DOHH2 (cell line): ENCODE data around the gene CNTN2.

Source experiments
- H3F3A ChIP-seq: fragments of 200-600 bp; sonication (generic), shearing (Covaris generic); 2 replicates; pipeline ENCODE4 v1.6.0; 2016; ENCODE audit warnings: antibody characterized with exemption, mild to moderate bottlenecking; ENCODE audit not compliant: control insufficient read depth, insufficient read depth
- H3K27ac ChIP-seq: fragments of 200-600 bp; sonication (generic); 2 replicates; pipeline ENCODE4 v1.5.1; 2014; ENCODE audit warnings: low read depth, mild to moderate bottlenecking, low read length, moderate library complexity
- H3K27me3 ChIP-seq: fragments of 200-600 bp; sonication (generic); 2 replicates; pipeline ENCODE4 v1.6.1; 2014; ENCODE audit warnings: mild to moderate bottlenecking, low read length, mixed read lengths; ENCODE audit not compliant: control insufficient read depth
- H3K36me3 ChIP-seq: fragments of 200-600 bp; sonication (generic); 2 replicates; pipeline ENCODE4 v1.6.1; 2014; ENCODE audit warnings: mild to moderate bottlenecking, low read length, moderate library complexity, mixed read lengths; ENCODE audit not compliant: control insufficient read depth
- H3K4me1 ChIP-seq: fragments of 200-600 bp; sonication (generic); 2 replicates; pipeline ENCODE4 v1.6.1; 2014; ENCODE audit warnings: mild to moderate bottlenecking, low read length, mixed read lengths; ENCODE audit not compliant: control insufficient read depth
- H3K4me2 ChIP-seq: fragments of 200-600 bp; sonication (generic); 2 replicates; pipeline ENCODE4 v1.6.0; 2014; ENCODE audit warnings: mild to moderate bottlenecking, low read length, moderate library complexity
- H3K4me3 ChIP-seq: fragments of 200-600 bp; sonication (generic); 2 replicates; pipeline ENCODE4 v1.5.1; 2014; ENCODE audit warnings: mild to moderate bottlenecking, low read length, mixed read lengths
- H3K79me2 ChIP-seq: fragments of 200-600 bp; sonication (generic); 2 replicates; pipeline ENCODE4 v1.6.1; 2014; ENCODE audit warnings: mild to moderate bottlenecking, low read length, mixed read lengths; ENCODE audit not compliant: control insufficient read depth
- H3K9me2 ChIP-seq: fragments of 200-600 bp; sonication (generic); replicated peaks from 2 replicates; pipeline ENCODE4 v1.6.1; 2014; ENCODE audit warnings: mild to moderate bottlenecking, low read length, mixed read lengths; ENCODE audit not compliant: control insufficient read depth
- H3K9me3 ChIP-seq: fragments of 200-600 bp; sonication (generic); 2 replicates; pipeline ENCODE4 v1.6.1; 2014; ENCODE audit warnings: antibody characterized with exemption, low read length, mixed read lengths; ENCODE audit not compliant: control insufficient read depth, insufficient read depth
- H4K20me1 ChIP-seq: fragments of 200-600 bp; sonication (generic); 2 replicates; pipeline ENCODE4 v1.6.0; 2014; ENCODE audit warnings: low read depth, mild to moderate bottlenecking, antibody characterized with exemption, low read length, moderate library complexity; ENCODE audit not compliant: control insufficient read depth, insufficient read depth
- CTCF ChIP-seq: fragments of 200-600 bp; sonication (generic); IDR thresholded peaks from one replicate; pipeline ENCODE4 v1.5.1; 2014; ENCODE audit warnings: antibody characterized with exemption, mild to moderate bottlenecking, low read depth, low read length; ENCODE audit not compliant: poor library complexity, severe bottlenecking
- EZH2phosphoT487 ChIP-seq: fragments of 200-600 bp; sonication (generic); IDR thresholded peaks from 2 replicates; pipeline ENCODE4 v1.6.1; 2017; ENCODE audit warnings: borderline replicate concordance, mild to moderate bottlenecking, antibody characterized with exemption, low read length, moderate library complexity, mixed read lengths

The CNTN2 gene

GRCh38 chr1:205030896-205031295, 12.1 kb upstream of the CNTN2 start:
- no peaks in the 10 kb centered on the region for H3K36me3 ChIP-seq
- H3K9me3 ChIP-seq: no peaks in the 10 kb centered on the region
- no peaks in the 10 kb centered on the region for H3F3A ChIP-seq
- no peak overlapping the region for H3K4me2 ChIP-seq
- H3K79me2 ChIP-seq: no peaks in the 10 kb centered on the region
- no peak for TF ChIP-seq CTCF
- TF ChIP-seq EZH2phosphoT487: no peak
- no peak overlapping the region for H3K4me3 ChIP-seq
- H3K27me3 ChIP-seq: no peaks in the 10 kb centered on the region
- H3K9me2 ChIP-seq: no peaks in the 10 kb centered on the region
- no peaks in the 10 kb centered on the region for H4K20me1 ChIP-seq
- H3K4me1 ChIP-seq: no peaks in the 10 kb centered on the region; the same call in 1 of the 2 replicates
- H3K27ac ChIP-seq: no peak overlapping the region

GRCh38 chr1:205032508-205032907, 10.5 kb upstream of the CNTN2 start:
- no peaks in the 10 kb centered on the region for H3K9me2 ChIP-seq
- no peaks in the 10 kb centered on the region; the same call in 1 of the 2 replicates for H3K27me3 ChIP-seq

GRCh38 chr1:205037539-205037938, 5.5 kb upstream of the CNTN2 start:
- H3K36me3 ChIP-seq: no peaks in the 10 kb centered on the region
- H3K4me1 ChIP-seq: no peaks in the 10 kb centered on the region
- H4K20me1 ChIP-seq: no peaks in the 10 kb centered on the region
- H3K9me2 ChIP-seq: no peaks in the 10 kb centered on the region
- H3K4me3 ChIP-seq: no peak overlapping the region
- H3K9me3 ChIP-seq: no peaks in the 10 kb centered on the region
- no peak overlapping the region for H3K4me2 ChIP-seq
- no peak for TF ChIP-seq CTCF
- H3K79me2 ChIP-seq: no peaks in the 10 kb centered on the region
- no peak overlapping the region for H3K27ac ChIP-seq
- peaks cover 18% of the 10 kb centered on the region for H3K27me3 ChIP-seq
- H3F3A ChIP-seq: no peaks in the 10 kb centered on the region

More at GRCh38 chr1:205032508-205032907, 10.5 kb upstream of the CNTN2 start:
- no peaks in the 10 kb centered on the region for H3K79me2 ChIP-seq
- no peak overlapping the region for H3K4me3 ChIP-seq
- no peak overlapping the region for H3K27ac ChIP-seq
- no peaks in the 10 kb centered on the region for H3K36me3 ChIP-seq
- H3K9me3 ChIP-seq: no peaks in the 10 kb centered on the region
- H3K4me2 ChIP-seq: no peak overlapping the region
- H3F3A ChIP-seq: no peaks in the 10 kb centered on the region
- H3K4me1 ChIP-seq: no peaks in the 10 kb centered on the region; the same call in 1 of the 2 replicates
- no peaks in the 10 kb centered on the region for H4K20me1 ChIP-seq
- no peak for TF ChIP-seq CTCF
- no peak for TF ChIP-seq EZH2phosphoT487
